K562 (cell line): ENCODE results near the gene SLC29A3. TPM values are rescaled to one million over a fixed set of nuclear protein-coding genes. Genes with fewer than 3 reads are reported as not detected.

Experiments
- ARID2 ChIP-seq: fragments of 450-650 bp; IDR thresholded peaks from 2 replicates; pipeline ENCODE4 v1.6.1; 2017; ENCODE audit warnings: antibody characterized with exemption, mild to moderate bottlenecking
- BRD9 ChIP-seq: fragments of 450-650 bp; IDR thresholded peaks from 2 replicates; pipeline ENCODE4 v1.6.1; 2018; ENCODE audit warnings: low read depth; ENCODE audit not compliant: partially characterized antibody
- CBFA2T2 ChIP-seq: fragments of 450-650 bp; conservative IDR thresholded peaks from 2 replicates; pipeline ENCODE4 v1.6.1; 2017; ENCODE audit warnings: mild to moderate bottlenecking
- CHD4 ChIP-seq: fragments of 200-600 bp; sonication (generic); IDR thresholded peaks from 3 replicates; pipeline ENCODE4 v1.6.1; 2012; ENCODE audit warnings: low read depth, mild to moderate bottlenecking, mixed read lengths, low read length, inconsistent platforms; ENCODE audit not compliant: insufficient read depth, insufficient replicate concordance, poor library complexity, severe bottlenecking
- E2F1 ChIP-seq: sonication (generic); formaldehyde crosslinking; IDR thresholded peaks from 2 replicates; pipeline ENCODE4 v1.8.1; 2023; ENCODE audit warnings: mild to moderate bottlenecking, missing genetic modification reagents, moderate library complexity
- ELF2 ChIP-seq: fragments of 250-450 bp; sonication (Bioruptor Pico); IDR thresholded peaks from 2 replicates; pipeline ENCODE4 v1.5.0; 2021; ENCODE audit warnings: mild to moderate bottlenecking
- FOXA3 ChIP-seq, 2 experiments: fragments of 450-650 bp in 1 of 2; sonication (generic) in 1 of 2; formaldehyde crosslinking; IDR thresholded peaks in 1 of 2; conservative IDR thresholded peaks in 1 of 2; 2 replicates each; pipeline versions ENCODE4 v1.4.0 to v1.8.0; 2020 to 2022; ENCODE audit warnings: mild to moderate bottlenecking in 2 of 2, missing genetic modification reagents in 1 of 2
- GABPB1 ChIP-seq: sonication (generic); formaldehyde crosslinking; IDR thresholded peaks from 2 replicates; pipeline ENCODE4 v1.8.0; 2022; ENCODE audit warnings: mild to moderate bottlenecking, missing genetic modification reagents
- HLTF ChIP-seq: fragments of 450-650 bp; IDR thresholded peaks from 2 replicates; pipeline ENCODE4 v1.6.1; 2016
- HOXB6 ChIP-seq: fragments of 250-450 bp; sonication (Bioruptor Pico); IDR thresholded peaks from 2 replicates; pipeline ENCODE4 v1.5.1; 2022; ENCODE audit warnings: mild to moderate bottlenecking, borderline replicate concordance
- IRF2 ChIP-seq: sonication (generic); formaldehyde crosslinking; IDR thresholded peaks from 2 replicates; pipeline ENCODE4 v1.8.1; 2022; ENCODE audit warnings: mild to moderate bottlenecking, missing genetic modification reagents
- MAFF ChIP-seq: IDR thresholded peaks from 2 replicates; pipeline ENCODE4 v1.6.1; 2012; ENCODE audit warnings: low read length, improper control_type of control experiment
- MAZ ChIP-seq, 2 experiments: fragments of 450-650 bp in 1 of 2; sonication (generic) in 1 of 2; formaldehyde crosslinking; IDR thresholded peaks in 1 of 2; conservative IDR thresholded peaks in 1 of 2; 2 replicates each; pipeline versions ENCODE4 v1.4.0 to v1.5.0; 2020; ENCODE audit warnings: mild to moderate bottlenecking in 1 of 2, missing genetic modification reagents in 1 of 2
- MLX ChIP-seq, 2 experiments: fragments of 450-650 bp in 1 of 2; sonication (generic) in 1 of 2; formaldehyde crosslinking; conservative IDR thresholded peaks; 2 replicates each; pipeline versions ENCODE4 v1.4.0 to v1.8.1; 2020 to 2022; ENCODE audit warnings: mild to moderate bottlenecking in 1 of 2, missing genetic modification reagents in 1 of 2
- MNT ChIP-seq, 2 experiments: fragments of 450-650 bp; conservative IDR thresholded peaks; 2 replicates each; pipeline ENCODE4 v1.6.1; 2017; ENCODE audit warnings: mild to moderate bottlenecking in 2 of 2, moderate library complexity in 2 of 2
- NFE2L1 ChIP-seq: fragments of 450-650 bp; IDR thresholded peaks from 2 replicates; pipeline ENCODE4 v1.6.1; 2016; ENCODE audit warnings: missing genetic modification characterization, low read depth, mild to moderate bottlenecking, missing compliant biosample characterization, moderate library complexity, borderline replicate concordance
- NFYB ChIP-seq: IDR thresholded peaks from 2 replicates; pipeline ENCODE4 v1.6.1; 2011; ENCODE audit warnings: mild to moderate bottlenecking, moderate library complexity; ENCODE audit not compliant: insufficient read length; ENCODE audit errors: extremely low read depth
- NUFIP1 ChIP-seq: fragments of 450-650 bp; IDR thresholded peaks from 2 replicates; pipeline ENCODE4 v1.6.1; 2018; ENCODE audit not compliant: partially characterized antibody
- RCOR1 ChIP-seq, 2 experiments: IDR thresholded peaks; 2 replicates each; pipeline ENCODE4 v1.6.1; 2012; ENCODE audit warnings: low read depth in 2 of 2, low read length in 2 of 2, borderline replicate concordance in 1 of 2, improper control_type of control experiment in 1 of 2
- RNF2 ChIP-seq: sonication (generic); IDR thresholded peaks from 2 replicates; pipeline ENCODE4 v1.6.1; 2016
- TBL1XR1 ChIP-seq, 2 experiments: IDR thresholded peaks; 2 replicates each; pipeline ENCODE4 v1.6.1; 2012; ENCODE audit warnings: improper control_type of control experiment in 2 of 2, low read length in 2 of 2, mild to moderate bottlenecking in 1 of 2
- YBX1 ChIP-seq: fragments of 450-650 bp; IDR thresholded peaks from 2 replicates; pipeline ENCODE4 v1.7.1; 2016; ENCODE audit warnings: mild to moderate bottlenecking
- ZNF655 ChIP-seq: fragments of 250-450 bp; sonication (Bioruptor Pico); IDR thresholded peaks from 2 replicates; pipeline ENCODE4 v1.5.0; 2021
- polyA plus RNA-seq, 8 experiments: library from polyadenylated mRNA; depleted of rRNA in 4 of 8; stranded (reverse) in 5 of 8; unstranded in 3 of 8; fragments of >200 nt; fragmentation: Nextera tagmentation in 2 of 8; fragmentation: Illumina TruSeq in 1 of 8; extraction: Ambion mirVana in 2 of 8; extraction: Trizol in 1 of 8; gene quantifications; 2 replicates each; pipeline versions ENCODE4 v1.2.1 to v1.2.3, GENCODE V29; 2011 to 2014; ENCODE audit warnings: inconsistent platforms in 1 of 8, missing spikeins in 1 of 8
- total RNA-seq, 7 experiments: library from RNA; depleted of rRNA in 6 of 7; stranded (reverse); fragments of >200 nt in 6 of 7; fragmentation: Illumina TruSeq in 2 of 7; extraction: Trizol in 2 of 7; gene quantifications; 2 replicates each; pipeline versions ENCODE4 v1.2.1 to v1.2.3, GENCODE V29; 2011 to 2021; ENCODE audit warnings: low replicate concordance in 1 of 7

Gene SLC29A3
- total and polyA plus RNA-seq, 9 of the 15 experiments (the other 6 are each of a cell fraction or from before 2014, with no cell fraction given), result 2.1 to 10.7 (median 4.6) TPM

- peak; percentile 30 for TF ChIP-seq CHD4
- no peak for TF ChIP-seq FOXA3 (CRISPR knock-in tag; conservative IDR thresholded peaks at IDR 0.05 in 1 of 2, IDR thresholded peaks at IDR 0.05 in 1 of 2)
- no peak for TF ChIP-seq MAFF
- no peak for TF ChIP-seq IRF2 (CRISPR knock-in tag)
- TF ChIP-seq ZNF655 (CRISPR knock-in tag), result no peak
- 0 out of 2 replicates have a peak, but pooled peaks have one; percentile 52 for TF ChIP-seq GABPB1 (CRISPR knock-in tag)
- no peak for TF ChIP-seq YBX1
- TF ChIP-seq CBFA2T2, result peak; percentile 70
- TF ChIP-seq ELF2 (CRISPR knock-in tag), result 0 out of 2 replicates have a peak, but pooled peaks have one; percentile 62
- TF ChIP-seq ARID2, result no peak
- 0 out of 2 replicates have a peak, but pooled peaks have one; percentile 32 for TF ChIP-seq HLTF
- TF ChIP-seq E2F1 (CRISPR knock-in tag), result no peak
- TF ChIP-seq NFE2L1, result no peak
- no peak for TF ChIP-seq NUFIP1
- peak in 1 of 2 experiments; percentile 84; a peak in 2 of 4 replicates for TF ChIP-seq RCOR1 (IDR thresholded peaks at IDR 0.05; ENCODE audit: borderline replicate concordance in 1 of 2, low read depth in 2 of 2, low read length in 2 of 2)
- TF ChIP-seq MLX (CRISPR knock-in tag; conservative IDR thresholded peaks at IDR 0.05), result no peak
- TF ChIP-seq HOXB6 (CRISPR knock-in tag), result no peak
- TF ChIP-seq BRD9, result peak; percentile 99
- TF ChIP-seq TBL1XR1 (IDR thresholded peaks at IDR 0.05; ENCODE audit: low read length in 2 of 2), result peak in 1 of 2 experiments; percentile 52; a peak in 1 of 4 replicates
- peak; percentile 82 for TF ChIP-seq RNF2
- TF ChIP-seq NFYB, result peak; percentile 8
- TF ChIP-seq MNT (conservative IDR thresholded peaks at IDR 0.05), result peak in 1 of 2 experiments; percentile 73; a peak in 2 of 4 replicates
- TF ChIP-seq MAZ (CRISPR knock-in tag; conservative IDR thresholded peaks at IDR 0.05 in 1 of 2, IDR thresholded peaks at IDR 0.05 in 1 of 2), result peak; percentile 54 to 67; a peak in 3 of 4 replicates
Observed at GRCh38 chr10:71359364-71360046, 40.4 kb downstream of the SLC29A3 start (continued).
